Keratinocyte (primary cell): Measurements from ENCODE around the gene VPS35. TPM values are rescaled to one million over a fixed set of nuclear protein-coding genes. Genes with fewer than 3 reads are reported as not detected.
"Not testable (repeated sequence)": the region's sequence is repeated elsewhere in the genome, so short reads cannot be mapped to it uniquely, and the experiment has no call there.

Experiments used
- DNase-seq: peaks from one replicate; pipeline ENCODE4 v3.0.0-alpha.2; 2011; ENCODE audit warnings: low read depth, missing footprints, low spot score
- FAIRE-seq: peaks from 2 replicates; lab custom pipeline; 2011; peaks lifted over from hg19 to GRCh38; lab: Jason Lieb, UNC
- H2AFZ ChIP-seq: 2 replicates; pipeline ENCODE4 v1.6.0; 2012; ENCODE audit warnings: low read length, control low read depth, inconsistent platforms; ENCODE audit not compliant: control insufficient read depth
- H3K27ac ChIP-seq: 2 replicates; pipeline ENCODE4 v1.5.1; 2011; ENCODE audit warnings: low read length; ENCODE audit not compliant: control insufficient read depth, insufficient read depth
- H3K27me3 ChIP-seq: 3 replicates; pipeline ENCODE4 v1.6.0; 2011; ENCODE audit warnings: low read length; ENCODE audit not compliant: control insufficient read depth, insufficient read depth; ENCODE audit errors: extremely low read depth
- H3K36me3 ChIP-seq, 2 experiments: 2 replicates in 1 of 2; 3 replicates in 1 of 2; pipeline ENCODE4 v1.5.1; 2011; ENCODE audit warnings: low read length in 2 of 2, mild to moderate bottlenecking in 1 of 2; ENCODE audit not compliant: control insufficient read depth in 2 of 2, insufficient read depth in 2 of 2; ENCODE audit errors: extremely low read depth in 1 of 2
- H3K4me1 ChIP-seq: 3 replicates; pipeline ENCODE4 v1.5.1; 2011; ENCODE audit warnings: low read length; ENCODE audit not compliant: control insufficient read depth, insufficient read depth; ENCODE audit errors: extremely low read depth
- H3K4me2 ChIP-seq: 3 replicates; pipeline ENCODE4 v1.6.0; 2011; ENCODE audit warnings: low read depth, low read length; ENCODE audit not compliant: control insufficient read depth, insufficient read depth; ENCODE audit errors: extremely low read depth
- H3K4me3 ChIP-seq, 3 experiments: fragments of 200-600 bp in 1 of 3; sonication (generic) in 1 of 3; 2 replicates in 2 of 3; 3 replicates in 1 of 3; pipeline ENCODE4 v1.5.1; 2011 to 2016; ENCODE audit warnings: low read length in 3 of 3, mild to moderate bottlenecking in 3 of 3, control low read depth in 2 of 3, inconsistent platforms in 1 of 3, low read depth in 1 of 3, mixed read lengths in 1 of 3, mixed run types in 1 of 3, moderate library complexity in 1 of 3; ENCODE audit not compliant: control insufficient read depth in 2 of 3, insufficient read depth in 2 of 3; ENCODE audit errors: extremely low read depth in 1 of 3
- H3K79me2 ChIP-seq: 2 replicates; pipeline ENCODE4 v1.6.0; 2012; ENCODE audit warnings: low read length; ENCODE audit not compliant: control insufficient read depth, insufficient read depth
- H3K9ac ChIP-seq: 3 replicates; pipeline ENCODE4 v1.6.0; 2011; ENCODE audit warnings: low read length; ENCODE audit not compliant: control insufficient read depth, insufficient read depth; ENCODE audit errors: extremely low read depth
- H3K9me1 ChIP-seq: 3 replicates; pipeline ENCODE4 v1.6.0; 2011; ENCODE audit warnings: low read length; ENCODE audit not compliant: control insufficient read depth, insufficient read depth; ENCODE audit errors: extremely low read depth
- H3K9me3 ChIP-seq: 2 replicates; pipeline ENCODE4 v1.5.1; 2012; ENCODE audit warnings: low read depth, low read length; ENCODE audit not compliant: control insufficient read depth
- H4K20me1 ChIP-seq: 3 replicates; pipeline ENCODE4 v1.6.0; 2011; ENCODE audit warnings: low read length; ENCODE audit not compliant: control insufficient read depth, insufficient read depth; ENCODE audit errors: extremely low read depth
- CTCF ChIP-seq, 3 experiments: IDR thresholded peaks in 1 of 3; conservative IDR thresholded peaks in 1 of 3; optimal IDR thresholded peaks in 1 of 3; 2 replicates in 2 of 3; 3 replicates in 1 of 3; pipeline versions ENCODE3 to v1.5.1; 2011; ENCODE audit warnings: low read length in 3 of 3, mild to moderate bottlenecking in 3 of 3, moderate library complexity in 2 of 3, control low read depth in 1 of 3, inconsistent platforms in 1 of 3; ENCODE audit not compliant: insufficient read depth in 2 of 3; ENCODE audit errors: extremely low read depth in 1 of 3
- EZH2 ChIP-seq: IDR thresholded peaks from one replicate; pipeline ENCODE4 v1.6.1; 2012; ENCODE audit warnings: inconsistent platforms, mild to moderate bottlenecking, low read length, moderate library complexity
- dilution Hi-C: fragments of 300-500 bp; cut with MboI; formaldehyde crosslinking; loops from one replicate; pipeline ENCODE4 v1.7.0; 2020; ENCODE audit warnings: low sequenced_read_pairs; ENCODE audit not compliant: extremely low pct_ligation_motif_present
- polyA plus RNA-seq, 5 experiments: library from polyadenylated mRNA; depleted of rRNA in 3 of 5; stranded (reverse) in 3 of 5; stranded (forward) in 1 of 5; unstranded in 1 of 5; fragments of >200 nt; gene quantifications; 1 replicate in 1 of 5; 2 replicates in 3 of 5; 3 replicates in 1 of 5; pipeline versions ENCODE4 v1.2.1 to v1.2.3, GENCODE V29; 2011 to 2012; ENCODE audit warnings: missing spikeins in 2 of 5, low read depth in 1 of 5, low replicate concordance in 1 of 5

Gene VPS35
- polyA plus RNA-seq, 1 donor (not counting 4 experiments of a cell fraction or from before 2014, with no cell fraction given): 87.3 TPM

- FAIRE-seq: peak; percentile 36
- dilution Hi-C loops, H3K4me1 ChIP-seq, H3K9me3 ChIP-seq, H3K27ac ChIP-seq, H3K4me3 ChIP-seq, H2AFZ ChIP-seq, H3K9ac ChIP-seq, H3K27me3 ChIP-seq, H3K4me2 ChIP-seq, DNase-seq, H4K20me1 ChIP-seq, H3K36me3 ChIP-seq, H3K9me1 ChIP-seq: not testable (repeated sequence)
- H3K79me2 ChIP-seq: peaks cover 21% of the 10 kb centered on the region
Observed at GRCh38 chr16:46623246-46623645, 65.7 kb downstream of the VPS35 start.

- TF ChIP-seq CTCF (optimal IDR thresholded peaks at IDR 0.05 in 1 of 3, IDR thresholded peaks at IDR 0.05 in 1 of 3, conservative IDR thresholded peaks at IDR 0.05 in 1 of 3; ENCODE audit: extremely low read depth in 1 of 3, insufficient read depth in 2 of 3, low read length in 3 of 3) (no peak), EZH2 (no peak)
- no peak overlapping the region for H3K9ac ChIP-seq
- no peaks in the 10 kb centered on the region for H3K36me3 ChIP-seq
- no peaks in the 10 kb centered on the region for H4K20me1 ChIP-seq
- no peak overlapping the region for H2AFZ ChIP-seq
- peaks cover 21% of the 10 kb centered on the region for H3K79me2 ChIP-seq
- DNase-seq (no peak), FAIRE-seq (no peak)
- H3K27ac ChIP-seq: no peak overlapping the region
- no peaks in the 10 kb centered on the region for H3K27me3 ChIP-seq
- no peaks in the 10 kb centered on the region for H3K9me3 ChIP-seq
- H3K4me3 ChIP-seq: no peak overlapping the region
- H3K4me2 ChIP-seq: peak overlapping the region; percentile 87
- H3K9me1 ChIP-seq: no peaks in the 10 kb centered on the region
- peaks cover 3% of the 10 kb centered on the region for H3K4me1 ChIP-seq
- dilution Hi-C loops: no loop called here
Observed at GRCh38 chr16:46621934-46622676, 66.9 kb downstream of the VPS35 start.
